Stimulated activated naive CD8-positive, alpha-beta T cell treated with anti-CD3 and anti-CD28 coated beads, Interleukin-15, Interleukin-2, amounts not matched to agents 100 U/mL and 50 U/mL, for 24 hours (primary cell): ENCODE results near the gene PRRG3.
A peak's percentile ranks its signal among the peaks of the same experiment; 100 is the strongest.
"Not testable (repeated sequence)": the region's sequence is repeated elsewhere in the genome, so short reads cannot be mapped to it uniquely, and the experiment has no call there.

ENCODE experiments used
- ATAC-seq: fragments of 150-1000 bp; cut with Tn5 transposase; one replicate; pipeline ENCODE4 v1.10.0; 2021
- DNase-seq: peaks from one replicate; pipeline ENCODE4 v3.0.0; 2021

Gene PRRG3

DNA sequence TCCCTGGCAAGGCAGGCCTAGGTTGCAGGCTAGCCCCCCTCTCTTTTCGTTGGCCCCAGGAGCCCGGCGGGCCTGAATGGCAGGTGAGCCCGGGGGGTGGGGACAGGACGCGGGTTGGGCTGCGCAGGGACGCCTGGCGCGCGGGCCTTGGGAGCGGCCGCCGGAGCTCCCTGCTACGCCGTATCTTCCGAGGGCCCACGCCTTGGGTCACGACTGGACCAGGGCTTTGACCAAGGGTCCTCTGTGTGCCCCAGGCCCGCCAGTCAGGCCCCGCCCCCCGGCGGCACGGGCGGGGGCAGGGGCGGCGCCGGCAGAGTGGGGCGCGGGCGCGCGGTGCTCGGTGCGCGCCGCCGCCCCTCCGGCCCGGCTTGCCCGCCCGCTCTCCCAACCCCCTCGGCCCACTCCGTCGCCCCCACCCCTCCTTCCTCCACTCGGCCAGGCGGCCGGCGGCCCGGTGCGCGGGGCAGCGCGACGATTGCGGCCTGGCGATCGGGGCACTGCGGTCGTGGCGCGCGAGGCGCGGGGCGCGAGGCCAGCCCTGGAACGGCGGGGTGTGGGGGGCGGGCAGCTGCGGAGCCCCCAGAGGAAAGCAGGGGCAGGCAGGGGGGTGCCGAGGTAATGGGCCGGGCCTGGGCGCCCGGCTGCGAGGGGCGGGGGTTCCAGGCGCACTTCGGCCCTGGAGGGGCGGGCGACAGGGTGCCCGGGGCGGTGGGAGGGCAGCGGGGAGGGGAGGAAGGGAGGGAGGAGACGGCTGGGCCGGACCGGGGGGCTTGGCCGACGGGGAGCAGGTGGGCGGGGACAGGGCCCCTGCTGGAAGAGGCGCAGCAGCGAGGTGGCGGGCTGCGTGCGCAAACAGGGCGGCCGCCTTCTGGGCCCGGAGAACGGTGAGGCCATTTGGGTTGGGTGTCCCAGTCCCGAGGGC, at the start of gene PRRG3:
PRRG3 (plus strand) TSS at position 798 of the 922 bp plus-strand sequence. CDS start 3,357 bp downstream, outside the sequence.
- DNase-seq (no peak), ATAC-seq (no peak)

DNA sequence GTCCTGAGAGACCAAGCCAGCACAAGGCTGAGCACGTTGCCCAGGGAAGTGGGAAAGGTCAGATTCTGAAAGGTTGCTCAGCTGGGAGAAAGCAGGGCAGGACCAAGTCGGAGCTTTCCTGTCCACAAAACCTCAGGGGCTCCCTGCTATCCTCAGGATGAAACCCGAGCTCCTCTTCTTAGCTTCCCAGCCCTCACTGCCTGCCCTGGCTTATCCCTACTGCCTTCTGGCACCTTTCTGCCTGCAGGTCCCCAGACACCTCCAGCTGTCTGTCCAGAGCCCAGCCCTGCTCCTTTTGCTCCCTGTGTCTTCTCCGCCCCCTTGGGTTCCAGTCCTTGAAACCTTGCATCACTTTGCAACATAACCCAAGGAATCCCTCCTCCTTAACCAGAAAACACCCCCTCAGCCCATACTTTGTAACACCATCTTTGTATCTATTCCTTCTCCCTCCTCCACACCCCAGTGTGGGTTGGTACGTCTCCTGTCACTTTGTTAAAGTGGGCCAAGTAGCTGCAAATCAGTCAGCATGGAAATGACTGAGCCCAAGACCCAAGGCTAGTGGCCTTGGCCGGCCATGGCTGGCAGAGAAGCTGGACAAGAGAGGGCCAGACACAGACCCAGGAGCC, 20.0 kb upstream of the PRRG3 start:
- ATAC-seq (no peak), DNase-seq (no peak)

DNA sequence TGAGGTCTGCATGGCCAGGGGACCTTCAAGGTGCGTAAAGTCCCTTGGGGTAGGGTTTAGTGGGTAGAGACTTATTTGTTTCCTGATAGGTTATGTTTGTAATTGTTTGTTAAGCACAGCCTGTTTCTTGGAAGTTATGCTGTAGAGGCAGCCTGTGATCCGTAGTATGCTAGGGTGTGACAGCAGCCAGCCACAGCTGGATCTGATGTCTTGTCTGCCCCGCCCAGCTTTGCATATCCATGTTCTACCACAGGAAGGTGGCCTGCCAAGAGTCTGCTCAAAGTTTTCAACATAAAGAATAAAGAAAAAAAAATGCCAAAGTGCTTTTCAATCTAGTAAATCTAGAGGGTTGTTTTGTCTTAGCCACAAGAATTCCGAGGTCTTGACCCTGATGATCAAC, 19.1 kb upstream of the PRRG3 start:
- DNase-seq (no peak), ATAC-seq (no peak)

DNA sequence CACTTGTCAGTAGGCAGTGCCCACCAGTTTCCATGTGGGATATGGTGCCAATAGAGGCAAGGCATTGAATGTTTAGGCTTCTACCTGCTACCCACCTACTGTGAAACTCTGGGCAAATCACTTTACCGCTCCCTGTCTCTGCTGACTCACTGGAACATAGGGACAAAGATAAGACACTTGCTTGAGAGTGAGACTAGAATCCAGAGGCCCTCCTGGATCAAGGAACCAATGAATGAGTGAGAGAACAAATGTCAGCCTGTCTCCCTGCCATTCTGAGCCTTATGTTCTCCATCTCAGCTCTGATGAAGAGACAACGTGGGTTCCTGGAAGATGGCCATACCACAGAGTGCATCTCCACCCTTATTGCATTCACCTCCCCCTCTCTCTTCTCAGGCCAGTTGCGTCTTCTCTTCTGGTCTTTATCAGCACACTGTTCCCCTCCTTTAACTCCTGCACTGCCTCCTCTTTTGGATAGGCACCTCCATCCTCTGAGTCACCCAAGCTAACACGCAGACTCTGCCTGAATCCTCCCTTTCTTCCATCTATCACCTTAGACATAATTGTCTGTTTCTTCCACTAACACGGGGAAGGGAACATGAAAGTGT, 15.4 kb upstream of the PRRG3 start:
- DNase-seq: no peak
- ATAC-seq: no peak

DNA sequence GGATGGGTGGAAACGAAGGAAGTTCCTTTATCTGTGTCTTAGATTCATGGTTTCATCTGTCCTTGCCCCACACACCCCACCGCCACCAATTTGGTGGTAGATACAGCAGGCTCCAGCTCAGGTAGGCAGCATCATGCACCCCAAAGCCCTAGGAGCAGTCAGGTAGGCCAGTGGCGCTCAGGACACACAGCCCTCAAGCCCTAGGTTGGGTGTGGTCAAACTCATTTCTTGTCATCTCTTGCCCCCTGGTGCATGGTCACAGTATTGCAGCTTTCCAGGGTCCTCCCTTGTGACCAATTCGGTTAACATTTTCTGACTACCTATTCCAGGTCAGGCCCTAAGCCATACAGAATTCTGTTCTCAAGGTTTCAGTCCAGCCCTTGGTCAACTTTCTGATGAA, 14.5 kb upstream of the PRRG3 start:
- ATAC-seq: no peak
- peak; percentile 63 for DNase-seq

DNA sequence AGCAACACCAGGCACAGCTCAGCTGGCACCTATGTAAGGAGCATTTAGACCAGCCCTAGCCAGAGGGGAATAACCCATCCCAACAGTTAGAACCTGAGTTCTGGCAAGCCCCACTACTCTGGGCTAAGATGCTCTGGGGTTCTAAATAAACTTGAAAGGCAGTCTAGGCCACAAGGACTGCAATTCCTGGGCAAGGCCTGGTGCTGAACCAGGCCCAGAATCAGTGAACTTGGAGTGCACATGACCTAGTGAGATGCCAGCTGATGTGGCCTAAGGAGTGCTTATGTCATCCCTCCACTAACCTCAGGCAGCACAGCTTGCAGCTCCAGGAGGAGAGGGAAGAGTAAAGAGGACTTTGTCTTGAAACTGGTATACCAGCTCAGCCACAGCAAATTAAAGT, 7.6 kb upstream of the PRRG3 start:
- DNase-seq: no peak

DNA sequence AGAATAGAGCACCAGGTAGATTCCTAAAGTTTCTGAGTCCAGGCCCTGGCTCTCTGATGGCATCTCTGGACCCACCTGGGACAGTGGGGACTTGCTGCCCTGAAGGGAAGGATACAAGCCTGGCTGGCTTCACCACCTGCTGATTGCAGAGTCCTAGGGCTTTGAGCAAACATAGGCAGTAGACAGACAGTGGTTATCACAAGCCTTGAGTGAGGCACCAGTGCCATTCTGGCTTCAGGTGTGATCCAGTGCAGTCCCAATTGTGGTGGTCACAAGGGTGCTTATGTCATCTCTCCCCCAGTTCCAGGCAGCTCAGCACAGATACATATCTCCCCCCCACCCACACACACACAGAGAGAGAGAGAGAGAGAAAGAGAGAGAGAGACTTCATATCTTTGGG, 6.6 kb upstream of the PRRG3 start:
- DNase-seq (no peak), ATAC-seq (no peak)

More for the DNA sequence above, 7.6 kb upstream of the PRRG3 start:
- ATAC-seq: no peak

DNA sequence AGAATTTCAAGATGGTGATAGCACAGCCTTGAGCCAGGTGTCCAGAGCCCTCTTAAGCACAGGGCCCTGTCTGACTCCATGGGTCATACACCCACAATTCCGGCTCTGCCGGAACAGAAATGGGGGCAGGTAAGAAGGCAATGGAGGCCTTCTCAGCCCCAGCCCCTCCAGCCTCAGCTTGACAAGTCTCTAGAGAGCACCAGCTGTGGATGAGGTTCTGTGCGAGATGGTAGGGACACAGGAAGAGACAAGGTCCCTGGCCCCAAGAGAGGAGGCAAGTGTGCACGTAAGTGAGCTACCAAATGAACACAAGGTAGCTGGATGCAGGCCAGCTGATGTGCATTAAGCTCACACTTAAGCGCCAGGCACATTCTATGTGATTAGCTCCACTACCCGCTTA, 2.4 kb upstream of the PRRG3 start:
- ATAC-seq (no peak), DNase-seq (no peak)

DNA sequence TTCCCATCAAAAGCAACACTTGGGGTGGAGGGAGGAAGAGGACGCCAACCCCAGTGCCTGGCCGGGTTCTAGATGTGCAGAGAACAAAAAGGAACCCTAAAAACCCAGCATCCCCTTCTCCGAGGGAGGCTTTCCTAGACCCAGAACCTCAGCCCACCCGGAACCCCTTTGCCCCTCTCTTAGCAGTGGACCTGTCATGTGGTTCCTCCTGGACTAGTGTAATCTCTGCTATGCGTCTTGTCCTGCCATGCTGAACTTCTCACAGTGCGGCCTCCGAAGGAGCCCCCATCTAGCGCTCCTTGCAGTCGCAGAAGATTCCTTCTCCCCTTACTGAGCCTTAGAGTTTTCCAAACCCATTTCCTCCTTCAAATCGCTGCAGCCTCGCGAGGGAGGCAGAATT, 1.1 kb upstream of the PRRG3 start:
- DNase-seq: no peak
- ATAC-seq: no peak

DNA sequence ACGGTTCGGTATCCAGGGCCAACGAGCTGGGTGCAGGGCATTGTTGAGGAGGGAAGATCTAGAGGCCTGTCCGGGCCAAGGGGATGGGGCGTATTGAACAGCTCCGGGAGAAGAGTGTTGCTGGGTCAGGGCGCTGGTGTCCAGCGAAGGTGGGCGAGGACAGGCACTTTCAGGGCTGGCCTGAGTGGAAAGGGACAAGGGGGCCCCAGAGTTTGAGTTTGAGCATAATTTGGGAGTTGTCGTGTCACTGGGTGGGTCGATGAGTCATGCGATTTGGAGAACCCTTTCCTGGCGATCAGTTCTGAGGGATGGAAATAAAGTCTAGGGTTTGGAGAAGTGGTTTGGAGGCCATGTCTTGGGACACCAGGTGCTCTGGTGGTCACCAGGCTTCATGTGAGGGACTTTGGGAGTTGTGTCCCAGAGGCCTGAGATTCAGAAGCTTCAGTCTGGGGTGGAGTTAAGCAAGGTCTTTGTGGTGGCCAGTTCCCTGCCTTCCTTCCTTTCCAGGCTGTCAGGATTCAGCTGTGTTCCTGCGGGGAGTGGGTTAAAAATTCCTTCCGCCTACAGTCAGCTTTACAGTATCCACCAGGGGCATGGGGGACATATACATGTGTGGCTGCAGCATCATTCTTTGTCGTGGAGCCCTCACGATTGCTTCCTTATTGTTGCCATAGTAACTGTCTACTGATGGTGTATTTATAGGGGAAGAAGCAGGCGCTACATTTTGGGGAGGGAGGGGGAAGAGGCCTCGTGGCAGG, 504 bp downstream of the PRRG3 start:
- DNase-seq (no peak), ATAC-seq (no peak)

DNA sequence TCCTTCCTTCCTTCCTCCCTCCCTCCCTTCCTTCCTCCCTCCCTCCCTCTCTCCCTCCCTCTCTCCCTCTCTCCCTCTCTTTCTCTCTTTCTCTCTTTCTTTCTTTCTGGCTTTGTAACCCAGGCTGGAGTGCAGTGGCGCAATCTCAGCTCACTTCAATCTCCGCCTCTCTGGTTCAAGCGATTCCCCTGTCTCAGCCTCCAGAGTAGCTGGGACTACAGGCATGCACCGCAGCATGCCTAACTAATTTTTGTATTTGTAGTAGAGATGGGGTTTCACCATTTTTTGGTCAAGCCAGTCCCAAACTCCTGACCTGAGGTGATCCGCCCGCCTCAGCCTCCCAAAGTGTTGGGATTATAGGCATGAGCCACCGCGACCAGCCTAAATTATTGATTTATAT, 1.8 kb downstream of the PRRG3 start:
- DNase-seq, ATAC-seq: not testable (repeated sequence)

DNA sequence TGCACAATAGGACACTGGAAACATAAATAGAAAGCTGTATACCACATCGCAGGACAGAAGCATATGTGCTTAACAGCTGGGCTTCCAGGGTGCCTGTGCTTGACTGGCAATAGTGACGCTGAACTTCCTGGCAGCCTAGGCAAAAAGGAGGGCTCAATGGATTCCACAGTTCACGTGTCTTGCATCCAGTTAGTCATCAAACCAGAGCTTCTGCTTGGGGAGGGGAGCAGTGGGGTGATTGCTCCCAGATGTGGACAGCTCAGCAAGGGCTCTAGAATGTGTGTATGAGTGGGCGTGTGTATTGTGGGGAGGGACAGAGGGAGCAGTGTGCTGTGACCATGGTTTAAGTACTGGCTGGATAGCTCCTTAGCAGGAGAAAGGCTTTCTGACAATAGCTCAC, 2.3 kb downstream of the PRRG3 start:
- no peak for ATAC-seq
- DNase-seq: no peak

DNA sequence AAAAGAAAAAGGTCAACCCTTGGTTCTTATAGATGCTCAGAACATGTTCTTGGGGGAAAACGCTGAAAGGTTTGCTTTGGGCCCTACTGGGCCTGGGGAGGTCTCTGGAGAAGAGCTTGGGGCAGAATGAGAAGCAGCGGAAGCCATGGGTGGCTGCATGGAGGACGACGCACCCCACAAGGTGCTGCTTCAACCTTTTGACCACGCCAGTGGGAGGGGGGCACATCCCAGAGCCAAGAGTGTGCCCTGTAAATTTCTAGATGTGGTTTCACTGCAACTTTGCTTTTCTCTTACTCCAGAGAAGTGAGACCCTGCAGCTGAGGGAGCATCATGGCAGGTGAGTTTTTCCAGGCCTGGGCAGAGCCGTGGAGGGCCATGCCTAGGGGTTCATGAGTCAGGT, 3.2 kb downstream of the PRRG3 start:
- no peak for ATAC-seq
- DNase-seq: no peak

DNA sequence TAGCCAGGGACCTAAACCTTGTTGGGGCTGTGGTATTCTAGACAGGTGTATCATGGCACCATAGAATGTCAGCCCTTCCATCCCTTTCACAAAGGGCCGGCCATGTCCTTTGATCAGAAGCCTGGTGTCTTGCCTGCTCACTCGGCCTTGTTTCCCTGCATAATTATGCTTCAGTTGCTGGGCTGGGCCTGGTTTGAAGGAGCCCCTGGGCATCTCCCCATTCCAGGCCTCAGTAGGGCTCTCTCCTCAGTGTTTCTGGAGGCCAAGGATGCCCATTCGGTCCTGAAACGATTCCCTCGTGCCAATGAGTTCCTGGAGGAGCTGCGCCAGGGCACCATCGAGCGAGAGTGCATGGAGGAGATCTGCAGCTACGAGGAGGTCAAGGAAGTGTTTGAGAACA, 4.5 kb downstream of the PRRG3 start:
- ATAC-seq (no peak), DNase-seq (no peak)

DNA sequence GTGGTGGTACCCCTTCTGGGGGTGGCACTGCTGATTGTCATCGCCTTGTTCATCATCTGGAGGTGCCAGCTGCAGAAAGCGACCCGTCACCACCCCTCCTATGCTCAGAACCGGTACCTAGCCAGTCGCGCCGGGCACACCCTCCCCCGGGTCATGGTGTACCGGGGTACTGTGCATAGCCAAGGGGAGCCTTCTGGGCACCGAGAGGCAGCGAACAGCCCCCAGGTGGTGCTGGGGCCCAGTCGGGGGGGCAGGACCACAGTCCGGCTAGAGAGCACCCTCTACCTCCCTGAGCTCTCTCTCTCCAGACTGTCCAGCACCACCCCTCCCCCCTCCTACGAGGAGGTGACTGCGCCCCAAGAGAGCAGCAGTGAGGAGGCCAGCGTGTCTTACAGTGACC, 5.3 kb downstream of the PRRG3 start:
- DNase-seq (no peak), ATAC-seq (no peak)

DNA sequence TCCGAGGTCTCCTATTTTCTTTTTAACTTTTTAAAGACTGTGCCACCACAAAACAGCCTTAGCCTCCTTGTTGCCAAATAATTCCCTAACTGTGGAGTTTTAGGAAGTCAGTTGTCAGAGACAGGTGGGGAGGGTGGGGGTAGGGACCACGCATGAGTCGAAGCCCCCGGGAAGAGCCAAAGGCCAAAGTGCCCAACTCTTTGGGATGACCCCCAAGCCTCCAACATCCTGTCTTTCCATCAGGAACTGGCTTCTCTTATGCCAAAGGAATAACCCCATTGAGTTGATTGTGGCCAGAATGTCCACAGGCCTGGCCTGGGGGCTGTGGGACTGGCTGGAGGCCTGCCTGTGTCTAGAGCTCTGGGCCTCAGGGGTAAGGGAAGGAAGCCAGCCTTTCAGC, 5.8 kb downstream of the PRRG3 start:
- ATAC-seq (no peak), DNase-seq (no peak)

DNA sequence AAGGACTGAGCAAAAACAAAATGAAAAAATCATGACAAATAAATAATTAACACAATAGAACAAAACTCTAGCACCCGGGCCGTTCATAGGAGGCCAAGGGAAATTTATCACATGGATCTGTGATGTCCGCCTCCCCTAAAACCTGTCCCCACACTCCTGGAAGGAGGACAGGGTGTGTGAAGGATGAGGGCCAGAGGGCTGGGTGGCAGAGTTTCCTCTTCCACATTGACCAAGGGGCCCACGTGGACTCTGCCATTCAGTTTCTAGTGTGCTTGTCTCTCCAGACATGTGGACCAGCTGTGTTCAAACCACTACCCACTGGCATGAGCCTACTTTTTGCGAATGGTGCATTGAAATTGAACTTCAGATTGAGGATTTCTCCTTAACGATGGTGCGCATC, 6.3 kb downstream of the PRRG3 start:
- DNase-seq: no peak
- ATAC-seq: no peak

DNA sequence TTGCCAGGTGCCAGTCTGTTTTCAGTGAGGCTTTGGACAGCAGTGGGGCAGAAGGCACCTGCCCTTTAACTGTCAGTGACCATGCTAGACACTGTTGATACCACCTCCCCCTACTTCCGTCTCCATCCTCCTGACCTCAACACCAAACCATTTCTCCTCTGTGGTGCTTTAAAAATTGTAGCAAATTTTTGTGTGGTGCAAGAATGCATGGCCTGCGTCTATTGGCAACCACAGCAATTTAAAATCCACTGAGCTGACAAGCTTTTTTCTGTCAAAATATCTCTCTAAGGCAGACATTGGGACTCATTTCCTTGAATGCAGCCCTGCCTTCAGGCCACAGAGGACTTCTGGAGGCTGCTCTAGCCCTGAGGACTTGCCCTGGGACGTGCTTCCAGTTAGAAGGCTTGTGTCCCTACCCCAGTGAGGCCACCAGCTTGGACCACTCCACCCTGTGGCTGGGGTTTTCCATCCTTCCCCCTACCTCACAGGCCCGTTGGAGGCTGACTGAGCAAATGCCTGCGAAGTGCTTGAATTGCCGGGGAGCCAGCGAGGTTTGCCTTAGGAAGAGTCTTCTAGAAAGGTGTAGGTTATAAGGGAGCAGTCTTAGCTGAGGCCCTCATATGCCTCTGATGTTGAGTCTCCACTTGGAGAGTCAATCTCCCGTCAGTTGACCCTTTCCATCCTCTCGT, 6.9 kb downstream of the PRRG3 start:
- ATAC-seq: no peak
- DNase-seq: no peak

DNA sequence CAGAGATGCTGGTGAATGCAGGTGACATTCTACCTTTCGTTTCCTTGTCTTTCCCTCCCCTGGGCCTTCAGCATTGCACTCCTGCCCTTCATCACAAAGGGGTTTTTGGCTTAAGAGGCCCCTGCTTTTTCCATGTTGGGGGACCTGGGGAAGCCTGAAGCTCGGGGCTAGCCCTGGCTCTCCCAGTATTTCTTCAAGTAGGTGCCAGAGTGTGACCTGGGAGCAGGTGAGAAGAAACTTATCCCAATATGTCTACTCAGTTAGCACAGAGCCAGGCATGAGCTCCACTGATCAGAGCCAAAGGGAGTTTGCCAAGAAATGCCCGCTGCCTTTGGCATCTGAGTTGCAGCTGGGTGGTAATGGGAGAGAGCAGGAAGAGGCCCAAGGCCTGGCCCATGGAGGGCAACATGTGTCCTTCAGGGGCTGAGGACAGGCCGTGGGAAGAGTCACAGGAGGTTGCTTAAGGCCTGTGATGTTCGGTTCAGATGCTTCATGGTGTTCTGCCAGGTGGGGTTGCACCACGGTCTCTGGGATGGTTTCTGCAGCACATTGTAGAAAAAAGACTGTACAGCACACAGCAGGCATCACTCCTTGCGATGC, 7.6 kb downstream of the PRRG3 start:
- ATAC-seq (no peak), DNase-seq (no peak)

DNA sequence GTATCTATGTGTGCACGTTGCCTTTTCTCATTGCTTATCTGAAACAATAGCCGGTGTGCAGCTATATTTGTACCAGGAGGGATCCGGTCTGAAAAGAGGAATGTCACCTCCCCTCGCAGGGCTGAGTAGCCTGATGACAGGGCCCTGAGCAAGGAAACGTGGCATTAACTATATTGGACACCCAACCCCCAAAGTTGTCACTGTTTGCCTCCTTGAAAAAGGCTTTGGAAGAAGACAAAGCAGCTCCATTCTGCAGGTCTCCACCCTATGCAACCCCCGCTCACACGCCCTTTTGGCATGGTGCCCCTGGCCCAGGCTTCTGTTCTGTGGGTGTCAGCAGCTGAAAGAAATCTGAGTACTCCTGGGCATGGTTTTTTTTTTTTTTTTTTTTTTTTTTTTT, 8.2 kb downstream of the PRRG3 start:
- ATAC-seq (no peak), DNase-seq (no peak)

DNA sequence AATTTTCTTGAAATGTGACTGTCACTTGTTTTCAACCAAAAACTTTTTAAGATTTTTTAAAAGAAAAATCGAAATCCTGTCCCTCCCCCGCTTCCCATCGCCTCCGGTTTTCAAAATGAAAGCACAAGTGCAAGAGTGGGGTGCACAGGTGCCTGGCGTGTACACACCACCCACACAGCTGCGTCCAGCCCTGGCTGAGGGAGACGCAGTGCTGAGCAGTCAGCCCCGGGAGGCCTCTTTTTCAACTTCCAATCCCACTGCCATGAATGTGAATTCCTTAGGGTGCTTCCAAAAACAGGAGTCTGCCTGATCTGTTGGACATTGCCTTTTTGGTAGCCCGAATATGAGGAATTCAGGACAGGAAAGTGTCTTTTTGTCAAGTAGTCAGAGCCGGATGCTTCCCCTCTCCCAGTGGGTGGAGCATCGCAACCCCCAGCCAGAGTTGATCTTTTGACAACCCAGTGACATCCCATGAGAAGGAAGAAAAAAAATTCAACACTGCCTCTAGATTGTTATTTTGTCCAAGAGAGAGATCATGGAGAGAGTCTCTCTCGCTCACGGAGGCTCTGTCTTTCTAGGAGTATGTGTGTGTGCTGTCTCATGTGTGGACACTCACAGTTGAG, 8.9 kb downstream of the PRRG3 start:
- DNase-seq: no peak
- ATAC-seq: no peak
